Measurements from ENCODE around the gene POU6F2. TPM values are rescaled to one million over a fixed set of nuclear protein-coding genes. Genes with fewer than 3 reads are reported as not detected.

POU6F2 gene
- total and polyA plus RNA-seq, 9 of the 15 experiments (the other 6 are each of a cell fraction or from before 2014, with no cell fraction given): 0.29 to 1.5 (median 0.96) TPM

DNA sequence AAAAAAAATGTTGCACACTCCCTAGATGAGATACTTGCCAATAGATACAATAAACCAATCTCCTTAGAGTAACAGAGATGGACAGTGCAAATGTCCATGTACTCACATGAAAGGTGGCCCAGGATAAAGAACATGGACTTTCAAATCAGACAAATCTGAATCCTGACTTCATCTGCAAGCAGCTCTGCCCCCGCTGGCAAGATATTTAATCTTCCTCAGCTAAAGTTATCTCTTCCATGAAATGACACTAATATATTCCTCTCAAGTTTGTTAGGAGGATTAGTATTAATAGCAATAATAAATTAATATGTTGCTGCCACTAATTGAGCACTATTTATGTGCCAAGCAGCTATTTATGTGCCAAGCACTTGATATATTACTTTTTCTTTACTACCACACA is 439.9 kb downstream of the POU6F2 start (continued):
- TF ChIP-seq POLR3A (IDR thresholded peaks at IDR 0.05; ENCODE audit: borderline replicate concordance, extremely low read depth, insufficient read depth, insufficient read length): no peak
- no peak for TF ChIP-seq ESRRA (IDR thresholded peaks at IDR 0.05; ENCODE audit: borderline replicate concordance, low read depth)
- no peak for TF ChIP-seq FIP1L1 (IDR thresholded peaks at IDR 0.05; ENCODE audit: low read depth, low read length, poor library complexity, severe bottlenecking)
- no peak for TF ChIP-seq ZFP1 (CRISPR knock-in tag; IDR thresholded peaks at IDR 0.05)
- no peak for TF ChIP-seq EGR1 (conservative IDR thresholded peaks at IDR 0.05)
- TF ChIP-seq, protein P1, sequence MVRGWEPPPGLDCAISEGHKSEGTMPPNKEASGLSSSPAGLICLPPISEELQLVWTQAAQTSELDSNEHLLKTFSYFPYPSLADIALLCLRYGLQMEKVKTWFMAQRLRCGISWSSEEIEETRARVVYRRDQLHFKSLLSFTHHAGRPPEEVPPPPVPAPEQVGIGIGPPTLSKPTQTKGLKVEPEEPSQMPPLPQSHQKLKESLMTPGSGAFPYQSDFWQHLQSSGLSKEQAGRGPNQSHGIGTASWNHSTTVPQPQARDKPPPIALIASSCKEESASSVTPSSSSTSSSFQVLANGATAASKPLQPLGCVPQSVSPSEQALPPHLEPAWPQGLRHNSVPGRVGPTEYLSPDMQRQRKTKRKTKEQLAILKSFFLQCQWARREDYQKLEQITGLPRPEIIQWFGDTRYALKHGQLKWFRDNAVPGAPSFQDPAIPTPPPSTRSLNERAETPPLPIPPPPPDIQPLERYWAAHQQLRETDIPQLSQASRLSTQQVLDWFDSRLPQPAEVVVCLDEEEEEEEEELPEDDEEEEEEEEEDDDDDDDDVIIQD (CRISPR knock-in tag; IDR thresholded peaks at IDR 0.05): no peak
- TF ChIP-seq, protein P2, sequence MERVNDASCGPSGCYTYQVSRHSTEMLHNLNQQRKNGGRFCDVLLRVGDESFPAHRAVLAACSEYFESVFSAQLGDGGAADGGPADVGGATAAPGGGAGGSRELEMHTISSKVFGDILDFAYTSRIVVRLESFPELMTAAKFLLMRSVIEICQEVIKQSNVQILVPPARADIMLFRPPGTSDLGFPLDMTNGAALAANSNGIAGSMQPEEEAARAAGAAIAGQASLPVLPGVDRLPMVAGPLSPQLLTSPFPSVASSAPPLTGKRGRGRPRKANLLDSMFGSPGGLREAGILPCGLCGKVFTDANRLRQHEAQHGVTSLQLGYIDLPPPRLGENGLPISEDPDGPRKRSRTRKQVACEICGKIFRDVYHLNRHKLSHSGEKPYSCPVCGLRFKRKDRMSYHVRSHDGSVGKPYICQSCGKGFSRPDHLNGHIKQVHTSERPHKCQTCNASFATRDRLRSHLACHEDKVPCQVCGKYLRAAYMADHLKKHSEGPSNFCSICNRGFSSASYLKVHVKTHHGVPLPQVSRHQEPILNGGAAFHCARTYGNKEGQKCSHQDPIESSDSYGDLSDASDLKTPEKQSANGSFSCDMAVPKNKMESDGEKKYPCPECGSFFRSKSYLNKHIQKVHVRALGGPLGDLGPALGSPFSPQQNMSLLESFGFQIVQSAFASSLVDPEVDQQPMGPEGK (CRISPR knock-in tag; IDR thresholded peaks at IDR 0.05; ENCODE audit: borderline replicate concordance): no peak

DNA sequence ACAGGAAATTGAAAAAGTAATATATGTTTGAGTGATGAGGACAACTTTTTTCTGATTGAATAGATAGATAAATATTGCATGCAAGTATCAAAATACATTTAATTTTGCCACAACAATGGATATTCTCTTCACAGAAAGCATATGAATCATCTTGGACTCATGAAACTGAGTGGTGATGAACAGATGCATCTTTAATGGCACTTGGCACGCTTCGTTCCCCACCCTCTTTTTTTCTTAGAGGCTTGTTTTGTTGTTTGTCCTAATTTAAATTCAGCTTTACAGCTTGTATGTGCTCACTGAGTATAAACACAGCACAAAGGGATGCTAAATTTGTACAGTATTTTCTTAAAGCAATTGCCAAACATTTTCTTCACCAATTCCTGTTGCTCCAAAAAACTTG is 443.5 kb downstream of the POU6F2 start:
- WGBS (ENCODE audit: insufficient coverage, low coverage, missing lambda C conversion rate): 0% methylated on average over 2 of the region's 2 CpGs
- no peaks in the 10 kb centered on the region for H3K4me1 ChIP-seq (replicated peaks in 1 of 2; ENCODE audit: control insufficient read depth in 2 of 2, insufficient read depth in 2 of 2, low read length in 2 of 2)
- H2AFZ ChIP-seq (ENCODE audit: low read depth, low read length): no peak overlapping the region
- H3K4me3 ChIP-seq: no peak overlapping the region
- intact Hi-C loops (cut with micrococcal nuclease) (no loop called here), in situ Hi-C loops (cut with MboI) (no loop called here)
- TF ChIP-seq, protein P3, sequence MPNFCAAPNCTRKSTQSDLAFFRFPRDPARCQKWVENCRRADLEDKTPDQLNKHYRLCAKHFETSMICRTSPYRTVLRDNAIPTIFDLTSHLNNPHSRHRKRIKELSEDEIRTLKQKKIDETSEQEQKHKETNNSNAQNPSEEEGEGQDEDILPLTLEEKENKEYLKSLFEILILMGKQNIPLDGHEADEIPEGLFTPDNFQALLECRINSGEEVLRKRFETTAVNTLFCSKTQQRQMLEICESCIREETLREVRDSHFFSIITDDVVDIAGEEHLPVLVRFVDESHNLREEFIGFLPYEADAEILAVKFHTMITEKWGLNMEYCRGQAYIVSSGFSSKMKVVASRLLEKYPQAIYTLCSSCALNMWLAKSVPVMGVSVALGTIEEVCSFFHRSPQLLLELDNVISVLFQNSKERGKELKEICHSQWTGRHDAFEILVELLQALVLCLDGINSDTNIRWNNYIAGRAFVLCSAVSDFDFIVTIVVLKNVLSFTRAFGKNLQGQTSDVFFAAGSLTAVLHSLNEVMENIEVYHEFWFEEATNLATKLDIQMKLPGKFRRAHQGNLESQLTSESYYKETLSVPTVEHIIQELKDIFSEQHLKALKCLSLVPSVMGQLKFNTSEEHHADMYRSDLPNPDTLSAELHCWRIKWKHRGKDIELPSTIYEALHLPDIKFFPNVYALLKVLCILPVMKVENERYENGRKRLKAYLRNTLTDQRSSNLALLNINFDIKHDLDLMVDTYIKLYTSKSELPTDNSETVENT (CRISPR knock-in tag; IDR thresholded peaks at IDR 0.05): no peak
- TF ChIP-seq ZBTB17 (CRISPR knock-in tag; IDR thresholded peaks at IDR 0.05): no peak
- TF ChIP-seq ZSCAN32 (CRISPR knock-in tag; IDR thresholded peaks at IDR 0.05): no peak
- TF ChIP-seq ZNF124 (CRISPR knock-in tag; IDR thresholded peaks at IDR 0.05): no peak
- TF ChIP-seq ZNF695 (CRISPR knock-in tag; IDR thresholded peaks at IDR 0.05): no peak
- TF ChIP-seq HMGN3 (IDR thresholded peaks at IDR 0.05; ENCODE audit: borderline replicate concordance, extremely low read depth, insufficient read length, low read depth, low read length): no peak
- BruUV-seq (replicated peaks): no TSS peak
- H3K9me1 ChIP-seq (ENCODE audit: control insufficient read depth, insufficient read depth, low read length): no peaks in the 10 kb centered on the region
- CTCF ChIA-PET (ENCODE audit: low intra/inter-chr PET ratio): no interaction called here
- peaks cover 0 to 4% of the 10 kb centered on the region in 2 experiments; a peak in 4 of 5 replicates for H3K27me3 ChIP-seq (ENCODE audit: control insufficient read depth in 2 of 2, insufficient read depth in 2 of 2, low read length in 2 of 2)
- H3K36me3 ChIP-seq (ENCODE audit: control insufficient read depth, insufficient read depth, low read length): no peaks in the 10 kb centered on the region
- peak; percentile 6 for FAIRE-seq
- POLR2A ChIA-PET: no interaction called here
- H3K27ac ChIP-seq (ENCODE audit: extremely low read depth, low read depth, low read length): no peak overlapping the region
- no peaks in the 10 kb centered on the region for H3K79me2 ChIP-seq (ENCODE audit: control insufficient read depth, insufficient read depth, low read length)
- ATAC-seq: no peak
- no peaks in the 10 kb centered on the region for H3K9me3 ChIP-seq (replicated peaks; ENCODE audit: control insufficient read depth, insufficient read depth, low read depth, low read length)
- no peak overlapping the region for H3K9ac ChIP-seq (ENCODE audit: insufficient read depth in 1 of 2, low read depth in 2 of 2, low read length in 2 of 2)
- no peak overlapping the region for H3K4me2 ChIP-seq (ENCODE audit: insufficient read depth, low read length)
- DNase-seq (ENCODE audit: extremely low read depth in 1 of 4, low spot score in 3 of 4): no peak
- no peaks in the 10 kb centered on the region; the same call in 1 of the 2 replicates for H4K20me1 ChIP-seq (replicated peaks; ENCODE audit: control insufficient read depth, insufficient read depth, low read length)
